ENCODE measurements around the gene DTWD2.
"Not testable (repeated sequence)": the region's sequence is repeated elsewhere in the genome, so short reads cannot be mapped to it uniquely, and the experiment has no call there.

The DTWD2 gene

DNA sequence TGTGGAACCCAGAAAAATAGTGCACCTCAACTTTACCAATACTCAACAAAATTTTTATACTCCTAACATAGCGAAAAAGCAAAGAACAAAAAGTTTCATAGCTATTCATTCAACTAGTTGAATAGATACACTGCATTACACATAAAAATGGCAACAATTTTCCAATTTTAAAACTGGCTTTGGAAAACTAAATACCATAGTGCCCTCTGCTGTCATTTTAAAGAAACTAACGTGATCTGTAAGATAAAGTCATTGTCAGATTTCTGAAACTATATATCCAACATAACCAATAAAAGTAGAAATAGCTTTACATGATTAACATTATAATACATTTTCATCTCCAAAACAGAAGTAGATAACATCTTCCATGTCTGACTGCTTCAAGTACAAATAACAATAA, 31.6 kb downstream of the DTWD2 start:
- no peak overlapping the region for H3K4me3 ChIP-seq (ENCODE audit: low read length)
- H3F3A ChIP-seq (ENCODE audit: control insufficient read depth, insufficient read depth): no peaks in the 10 kb centered on the region
- H3K4me1 ChIP-seq (ENCODE audit: control insufficient read depth, low read length): no peaks in the 10 kb centered on the region
- H3K27me3 ChIP-seq (ENCODE audit: control insufficient read depth, low read length): no peaks in the 10 kb centered on the region
- no peak overlapping the region for H3K4me2 ChIP-seq (ENCODE audit: low read length)
- no peaks in the 10 kb centered on the region for H3K9me2 ChIP-seq (replicated peaks; ENCODE audit: control insufficient read depth, low read length)
- no peak overlapping the region for H3K27ac ChIP-seq (ENCODE audit: low read depth, low read length)
- H3K36me3 ChIP-seq (ENCODE audit: control insufficient read depth, low read length): no peaks in the 10 kb centered on the region
- H3K9me3 ChIP-seq (ENCODE audit: control insufficient read depth, insufficient read depth, low read length): no peaks in the 10 kb centered on the region
- H4K20me1 ChIP-seq (ENCODE audit: control insufficient read depth, insufficient read depth, low read depth, low read length): no peaks in the 10 kb centered on the region
- H3K79me2 ChIP-seq (ENCODE audit: control insufficient read depth, low read length): no peaks in the 10 kb centered on the region
- TF ChIP-seq EZH2phosphoT487 (IDR thresholded peaks at IDR 0.05; ENCODE audit: borderline replicate concordance, low read length): no peak
- TF ChIP-seq, protein P1, sequence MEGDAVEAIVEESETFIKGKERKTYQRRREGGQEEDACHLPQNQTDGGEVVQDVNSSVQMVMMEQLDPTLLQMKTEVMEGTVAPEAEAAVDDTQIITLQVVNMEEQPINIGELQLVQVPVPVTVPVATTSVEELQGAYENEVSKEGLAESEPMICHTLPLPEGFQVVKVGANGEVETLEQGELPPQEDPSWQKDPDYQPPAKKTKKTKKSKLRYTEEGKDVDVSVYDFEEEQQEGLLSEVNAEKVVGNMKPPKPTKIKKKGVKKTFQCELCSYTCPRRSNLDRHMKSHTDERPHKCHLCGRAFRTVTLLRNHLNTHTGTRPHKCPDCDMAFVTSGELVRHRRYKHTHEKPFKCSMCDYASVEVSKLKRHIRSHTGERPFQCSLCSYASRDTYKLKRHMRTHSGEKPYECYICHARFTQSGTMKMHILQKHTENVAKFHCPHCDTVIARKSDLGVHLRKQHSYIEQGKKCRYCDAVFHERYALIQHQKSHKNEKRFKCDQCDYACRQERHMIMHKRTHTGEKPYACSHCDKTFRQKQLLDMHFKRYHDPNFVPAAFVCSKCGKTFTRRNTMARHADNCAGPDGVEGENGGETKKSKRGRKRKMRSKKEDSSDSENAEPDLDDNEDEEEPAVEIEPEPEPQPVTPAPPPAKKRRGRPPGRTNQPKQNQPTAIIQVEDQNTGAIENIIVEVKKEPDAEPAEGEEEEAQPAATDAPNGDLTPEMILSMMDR (IDR thresholded peaks at IDR 0.05; ENCODE audit: low read depth, low read length, poor library complexity, severe bottlenecking): peak; percentile 44

DNA sequence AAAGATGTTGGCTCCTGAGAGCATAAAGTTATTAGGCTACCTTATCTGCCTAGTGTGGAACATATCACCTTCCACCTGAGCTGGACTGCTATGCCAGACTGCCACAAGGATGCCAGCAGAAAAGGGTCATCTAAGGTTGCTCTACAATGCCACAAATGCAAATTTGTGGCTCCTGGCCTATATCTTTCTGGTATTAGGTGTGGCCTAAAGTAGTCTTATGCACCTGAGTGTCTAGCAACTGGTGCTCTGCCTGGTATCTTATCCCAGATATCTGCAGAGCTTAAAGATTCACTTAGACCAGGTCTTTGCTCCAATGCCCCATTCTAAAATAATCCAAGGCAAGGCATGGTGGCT, 34.7 kb downstream of the DTWD2 start:
- no peaks in the 10 kb centered on the region for H3K4me1 ChIP-seq (ENCODE audit: control insufficient read depth, low read length)
- H3K4me3 ChIP-seq (ENCODE audit: low read length): no peak overlapping the region
- H3K4me2 ChIP-seq (ENCODE audit: low read length): no peak overlapping the region
- H4K20me1 ChIP-seq (ENCODE audit: control insufficient read depth, insufficient read depth, low read depth, low read length): no peaks in the 10 kb centered on the region
- H3K9me3 ChIP-seq (ENCODE audit: control insufficient read depth, insufficient read depth, low read length): no peaks in the 10 kb centered on the region
- H3F3A ChIP-seq (ENCODE audit: control insufficient read depth, insufficient read depth): no peaks in the 10 kb centered on the region
- H3K36me3 ChIP-seq (ENCODE audit: control insufficient read depth, low read length): no peaks in the 10 kb centered on the region
- H3K27ac ChIP-seq (ENCODE audit: low read depth, low read length): no peak overlapping the region
- H3K79me2 ChIP-seq (ENCODE audit: control insufficient read depth, low read length): no peaks in the 10 kb centered on the region
- no peaks in the 10 kb centered on the region for H3K9me2 ChIP-seq (replicated peaks; ENCODE audit: control insufficient read depth, low read length)
- no peaks in the 10 kb centered on the region for H3K27me3 ChIP-seq (ENCODE audit: control insufficient read depth, low read length)
- TF ChIP-seq, protein P1 (IDR thresholded peaks at IDR 0.05; ENCODE audit: low read depth, low read length, poor library complexity, severe bottlenecking): no peak
- TF ChIP-seq EZH2phosphoT487 (IDR thresholded peaks at IDR 0.05; ENCODE audit: borderline replicate concordance, low read length): no peak

DNA sequence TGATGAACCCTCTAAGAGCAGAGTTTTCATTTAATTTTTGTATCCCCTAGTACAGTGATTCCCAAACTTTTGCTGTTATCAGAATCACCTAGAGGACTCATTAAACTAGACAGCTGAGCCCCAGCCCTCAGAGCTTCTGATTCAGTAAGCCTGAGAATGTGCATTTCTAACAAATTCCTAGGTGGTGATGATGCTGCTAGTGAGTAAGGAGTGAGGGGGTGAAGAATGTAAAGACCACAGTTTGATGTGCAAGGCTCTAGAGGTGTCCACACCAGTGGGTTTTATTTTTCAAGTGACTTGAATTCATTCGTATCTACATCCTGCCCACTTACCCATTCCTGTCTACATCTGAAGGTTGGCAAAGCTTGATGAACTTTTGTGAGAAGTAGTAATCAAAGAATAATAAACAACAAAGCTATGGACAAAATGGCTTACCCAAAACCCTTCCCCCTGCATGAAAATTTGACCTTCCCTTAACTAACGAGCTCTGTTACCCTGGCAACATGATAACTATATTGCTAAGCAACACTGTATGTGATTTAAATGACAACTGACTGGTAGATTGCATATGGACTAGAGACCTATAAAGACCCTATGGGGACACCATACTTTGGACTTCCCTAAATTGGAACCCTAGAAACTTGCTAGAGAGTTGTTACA, 35.2 kb downstream of the DTWD2 start:
- Histone ChIP-seq H3K4me2 (ENCODE audit: low read length) (no peak overlapping the region), H3K4me1 (ENCODE audit: control insufficient read depth, low read length) (no peaks in the 10 kb centered on the region), H3K27ac (ENCODE audit: low read depth, low read length) (no peak overlapping the region), H3K9me2 (replicated peaks; ENCODE audit: control insufficient read depth, low read length) (no peaks in the 10 kb centered on the region), H3K36me3 (ENCODE audit: control insufficient read depth, low read length) (no peaks in the 10 kb centered on the region), H3K4me3 (ENCODE audit: low read length) (no peak overlapping the region), H3K9me3 (ENCODE audit: control insufficient read depth, insufficient read depth, low read length) (no peaks in the 10 kb centered on the region), H3K79me2 (ENCODE audit: control insufficient read depth, low read length) (no peaks in the 10 kb centered on the region), H3K27me3 (ENCODE audit: control insufficient read depth, low read length) (no peaks in the 10 kb centered on the region), H3F3A (ENCODE audit: control insufficient read depth, insufficient read depth) (no peaks in the 10 kb centered on the region), H4K20me1 (ENCODE audit: control insufficient read depth, insufficient read depth, low read depth, low read length) (no peaks in the 10 kb centered on the region)
- TF ChIP-seq EZH2phosphoT487 (IDR thresholded peaks at IDR 0.05; ENCODE audit: borderline replicate concordance, low read length): no peak
- TF ChIP-seq, protein P1 (IDR thresholded peaks at IDR 0.05; ENCODE audit: low read depth, low read length, poor library complexity, severe bottlenecking): no peak

DNA sequence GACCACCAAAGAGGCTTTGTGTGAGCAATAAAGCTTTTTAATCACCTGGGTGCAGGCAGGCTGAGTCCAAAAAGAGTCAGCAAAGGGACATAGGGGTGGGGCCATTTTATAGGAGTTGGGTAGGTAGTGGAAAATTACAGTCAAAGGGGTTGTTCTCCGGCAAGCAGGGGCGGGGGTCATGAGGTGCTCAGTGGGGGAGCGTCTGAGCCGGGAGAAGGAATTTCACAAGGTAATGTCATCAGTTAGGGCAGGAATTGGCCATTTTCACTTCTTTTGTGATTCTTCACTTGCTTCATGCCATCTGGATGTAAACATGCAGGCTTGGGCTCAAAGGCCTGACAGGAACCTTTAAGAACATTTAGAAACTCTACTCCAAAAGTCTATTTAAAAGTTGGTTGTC, 36.0 kb downstream of the DTWD2 start:
- not testable (repeated sequence) for H4K20me1 ChIP-seq (ENCODE audit: control insufficient read depth, insufficient read depth, low read depth, low read length); H3K36me3 ChIP-seq (ENCODE audit: control insufficient read depth, low read length); H3K4me2 ChIP-seq (ENCODE audit: low read length); H3K4me3 ChIP-seq (ENCODE audit: low read length); H3K9me2 ChIP-seq (replicated peaks; ENCODE audit: control insufficient read depth, low read length); H3K27me3 ChIP-seq (ENCODE audit: control insufficient read depth, low read length); H3K79me2 ChIP-seq (ENCODE audit: control insufficient read depth, low read length); H3K9me3 ChIP-seq (ENCODE audit: control insufficient read depth, insufficient read depth, low read length); H3F3A ChIP-seq (ENCODE audit: control insufficient read depth, insufficient read depth); H3K27ac ChIP-seq (ENCODE audit: low read depth, low read length); H3K4me1 ChIP-seq (ENCODE audit: control insufficient read depth, low read length)

DNA sequence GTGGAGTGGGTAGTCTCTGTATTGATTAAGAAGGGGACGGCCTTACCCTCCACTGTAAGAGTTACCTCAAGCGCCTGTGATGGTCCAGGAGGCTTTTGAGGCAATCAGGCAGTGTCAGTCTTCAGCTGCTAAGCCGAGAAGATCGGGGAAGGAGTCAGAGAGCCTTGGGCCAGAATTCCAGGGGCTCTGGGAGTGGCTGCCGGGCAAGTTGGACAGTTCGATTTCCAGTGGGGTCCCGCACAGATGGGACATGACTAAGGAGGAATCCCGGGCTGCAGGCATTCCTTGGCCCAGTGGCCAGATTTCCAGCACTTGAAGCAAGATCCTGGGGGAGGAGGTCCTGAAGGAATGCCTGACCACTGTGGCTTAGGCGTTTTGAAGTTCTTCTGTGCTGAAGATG, 38.0 kb downstream of the DTWD2 start:
- not testable (repeated sequence) for H3K4me1 ChIP-seq (ENCODE audit: control insufficient read depth, low read length); H3K9me2 ChIP-seq (replicated peaks; ENCODE audit: control insufficient read depth, low read length); H3K79me2 ChIP-seq (ENCODE audit: control insufficient read depth, low read length); H3K4me2 ChIP-seq (ENCODE audit: low read length); H3K4me3 ChIP-seq (ENCODE audit: low read length); H4K20me1 ChIP-seq (ENCODE audit: control insufficient read depth, insufficient read depth, low read depth, low read length); H3K36me3 ChIP-seq (ENCODE audit: control insufficient read depth, low read length); H3K9me3 ChIP-seq (ENCODE audit: control insufficient read depth, insufficient read depth, low read length); H3K27me3 ChIP-seq (ENCODE audit: control insufficient read depth, low read length); H3F3A ChIP-seq (ENCODE audit: control insufficient read depth, insufficient read depth); H3K27ac ChIP-seq (ENCODE audit: low read depth, low read length)

Measured in DOHH2 (cell line).